Measurements from ENCODE around the gene RSPH10B2. TPM values are rescaled to one million over a fixed set of nuclear protein-coding genes. Genes with fewer than 3 reads are reported as not detected.

RSPH10B2 gene
- total and polyA plus RNA-seq, 9 of the 15 experiments (the other 6 are each of a cell fraction or from before 2014, with no cell fraction given) = 0.04 to 0.11 (median 0.08) TPM; not detected in 5

DNA sequence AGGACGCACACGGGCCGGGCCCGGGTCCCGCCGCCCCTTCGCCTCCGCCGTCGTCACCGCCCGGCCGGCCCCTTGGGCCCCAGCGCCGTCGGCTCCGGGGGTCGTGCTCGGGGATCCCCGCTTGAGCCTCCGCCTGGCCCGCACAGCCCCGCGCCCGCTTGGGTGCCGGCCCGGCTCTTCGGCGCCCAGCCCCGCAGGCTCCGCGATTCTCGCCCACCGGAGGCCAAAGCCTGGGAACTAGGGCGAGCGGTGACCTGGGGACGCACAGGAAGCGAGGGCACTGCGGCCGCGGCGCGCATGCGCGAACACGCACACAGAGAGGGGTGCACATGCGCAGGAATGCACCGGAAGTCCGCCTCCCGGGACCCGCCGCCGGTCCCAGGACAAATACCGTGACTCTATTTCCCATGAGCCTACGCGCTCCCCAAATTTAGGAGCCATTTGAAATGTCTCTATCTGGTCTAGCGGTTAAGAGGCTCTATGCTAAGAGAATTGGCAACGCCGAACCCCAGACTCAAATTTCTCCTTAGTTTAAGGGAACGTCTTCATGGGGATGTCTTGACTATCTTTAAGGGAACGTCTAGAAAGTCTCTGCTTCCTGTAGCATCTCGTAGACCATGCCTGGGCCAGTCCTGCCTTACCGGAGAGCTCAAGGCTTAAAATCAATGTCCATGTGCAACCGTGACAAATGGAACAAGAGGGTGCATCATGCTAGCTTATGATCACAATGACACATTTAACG, 47.1 kb upstream of the RSPH10B2 start, which contains the start of gene ZNF12 (continued):
- TF ChIP-seq PYGO2 (tag; IDR thresholded peaks at IDR 0.05) = no peak
- TF ChIP-seq UBTF (IDR thresholded peaks at IDR 0.05; ENCODE audit: borderline replicate concordance in 1 of 2, low read depth in 2 of 2, low read length in 2 of 2) = no peak
- no peak for TF ChIP-seq ZNF707 (CRISPR knock-in tag; conservative IDR thresholded peaks at IDR 0.05)
- peak; percentile 62 for TF ChIP-seq NR2C1 (IDR thresholded peaks at IDR 0.05)
- peak; percentile 51; the same call in 1 of the 2 replicates for TF ChIP-seq NR2C1 (tag; IDR thresholded peaks at IDR 0.05)
- no peak for TF ChIP-seq BDP1 (IDR thresholded peaks at IDR 0.05; ENCODE audit: insufficient read depth, insufficient read length)
- TF ChIP-seq SAFB (IDR thresholded peaks at IDR 0.05; ENCODE audit: borderline replicate concordance, low read depth, low read length) = no peak
- peak; percentile 72 for TF ChIP-seq KDM5B (IDR thresholded peaks at IDR 0.05; ENCODE audit: insufficient replicate concordance, low read depth, low read length)
- TF ChIP-seq NUFIP1 (IDR thresholded peaks at IDR 0.05; ENCODE audit: partially characterized antibody) = no peak
- no peak for TF ChIP-seq NFXL1 (CRISPR knock-in tag; IDR thresholded peaks at IDR 0.05)
- peak; percentile 93 for TF ChIP-seq GABPA (tag; conservative IDR thresholded peaks at IDR 0.05; ENCODE audit: low read depth)
- no peak for TF ChIP-seq TGIF2 (CRISPR knock-in tag; IDR thresholded peaks at IDR 0.05)
- no peak for TF ChIP-seq ZZZ3 (IDR thresholded peaks at IDR 0.05)
- no peak for TF ChIP-seq ID3 (CRISPR knock-in tag; IDR thresholded peaks at IDR 0.05)
- TF ChIP-seq ID3 (tag; IDR thresholded peaks at IDR 0.05) = peak; percentile 21; the same call in 1 of the 2 replicates
- no peak for TF ChIP-seq HNRNPLL (IDR thresholded peaks at IDR 0.05; ENCODE audit: low read depth, low read length, poor library complexity, severe bottlenecking)
- no peak for TF ChIP-seq KLF13 (tag; IDR thresholded peaks at IDR 0.05; ENCODE audit: borderline replicate concordance, low read depth)
- no peak for TF ChIP-seq KDM1A (IDR thresholded peaks at IDR 0.05)
- TF ChIP-seq, protein P1, sequence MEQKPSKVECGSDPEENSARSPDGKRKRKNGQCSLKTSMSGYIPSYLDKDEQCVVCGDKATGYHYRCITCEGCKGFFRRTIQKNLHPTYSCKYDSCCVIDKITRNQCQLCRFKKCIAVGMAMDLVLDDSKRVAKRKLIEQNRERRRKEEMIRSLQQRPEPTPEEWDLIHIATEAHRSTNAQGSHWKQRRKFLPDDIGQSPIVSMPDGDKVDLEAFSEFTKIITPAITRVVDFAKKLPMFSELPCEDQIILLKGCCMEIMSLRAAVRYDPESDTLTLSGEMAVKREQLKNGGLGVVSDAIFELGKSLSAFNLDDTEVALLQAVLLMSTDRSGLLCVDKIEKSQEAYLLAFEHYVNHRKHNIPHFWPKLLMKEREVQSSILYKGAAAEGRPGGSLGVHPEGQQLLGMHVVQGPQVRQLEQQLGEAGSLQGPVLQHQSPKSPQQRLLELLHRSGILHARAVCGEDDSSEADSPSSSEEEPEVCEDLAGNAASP (IDR thresholded peaks at IDR 0.05) = no peak
- TF ChIP-seq NFRKB (IDR thresholded peaks at IDR 0.05; ENCODE audit: low read depth) = no peak
- TF ChIP-seq TEAD2 (tag; IDR thresholded peaks at IDR 0.05) = no peak
- peak; percentile 73; the same call in 1 of the 2 replicates for TF ChIP-seq POLR2AphosphoS5 (IDR thresholded peaks at IDR 0.05; ENCODE audit: control insufficient read depth, insufficient read depth, low read depth, low read length)
- TF ChIP-seq, protein P2, sequence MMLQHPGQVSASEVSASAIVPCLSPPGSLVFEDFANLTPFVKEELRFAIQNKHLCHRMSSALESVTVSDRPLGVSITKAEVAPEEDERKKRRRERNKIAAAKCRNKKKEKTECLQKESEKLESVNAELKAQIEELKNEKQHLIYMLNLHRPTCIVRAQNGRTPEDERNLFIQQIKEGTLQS (IDR thresholded peaks at IDR 0.05) = no peak
- TF ChIP-seq, protein P2 (CRISPR knock-in tag; conservative IDR thresholded peaks at IDR 0.05) = no peak
- 0 out of 2 replicates have a peak, but pooled peaks have one; percentile 41 for TF ChIP-seq TRIM28 (IDR thresholded peaks at IDR 0.05)
